ENCODE data around the gene NCOA6. TPM values are rescaled to one million over a fixed set of nuclear protein-coding genes. Genes with fewer than 3 reads are reported as not detected.

Gene NCOA6
- total and polyA plus RNA-seq, 5 donors from 2014 or later = 1.7 to 31.5 (median 3.9) TPM

GRCh38 chr20:34710861-34711574, 114.4 kb downstream of the NCOA6 start:
- Mint-ChIP-seq H3K27me3 (no peaks in the 10 kb centered on the region), H3K36me3 (peaks cover 12% of the 10 kb centered on the region), H3K4me3 (peak overlapping the region; percentile 84 to 95 (median 88)), H3K27ac (peak overlapping the region in 1 of 3 donors; percentile 93), H3K9me3 (peaks cover 0 to 2% (median 0%) of the 10 kb centered on the region in 7 donors), H3K4me1 (peaks cover 0 to 21% (median 11%) of the 10 kb centered on the region in 4 donors)
- peaks cover 12% of the 10 kb centered on the region for H3K4me1 ChIP-seq (ENCODE audit: control insufficient read depth, insufficient read depth, low read length, poor library complexity, severe bottlenecking)
- H3K36me3 ChIP-seq (ENCODE audit: control insufficient read depth, insufficient read depth, low read length) = peaks cover 3% of the 10 kb centered on the region
- H3K4me3 ChIP-seq (ENCODE audit: low read depth, low read length) = no peak overlapping the region
- no peak for ATAC-seq (ENCODE audit: low read depth in 2 of 2)
- no peak for DNase-seq
- H3K27me3 ChIP-seq (ENCODE audit: control insufficient read depth, insufficient read depth, low read length) = no peaks in the 10 kb centered on the region
- no peak overlapping the region for H3K27ac ChIP-seq (ENCODE audit: insufficient read depth, low read length, poor library complexity, severe bottlenecking)
- H3K9me3 ChIP-seq (ENCODE audit: control insufficient read depth in 2 of 2, low read length in 2 of 2) = no peaks in the 10 kb centered on the region

GRCh38 chr20:34710568-34710839, 114.9 kb downstream of the NCOA6 start:
- H3K4me1 ChIP-seq (ENCODE audit: control insufficient read depth, insufficient read depth, low read length, poor library complexity, severe bottlenecking) = peaks cover 12% of the 10 kb centered on the region
- H3K36me3 ChIP-seq (ENCODE audit: control insufficient read depth, insufficient read depth, low read length) = peaks cover 3% of the 10 kb centered on the region
- H3K4me3 ChIP-seq (ENCODE audit: low read depth, low read length) = peak overlapping the region; percentile 52
- Mint-ChIP-seq H3K27me3 (no peaks in the 10 kb centered on the region), H3K4me3 (peak overlapping the region; percentile 84 to 95 (median 88)), H3K9me3 (peaks cover 0 to 2% (median 0%) of the 10 kb centered on the region in 7 donors), H3K27ac (peak overlapping the region; percentile 78 to 93 (median 88)), H3K4me1 (peaks cover 0 to 21% (median 11%) of the 10 kb centered on the region in 4 donors), H3K36me3 (peaks cover 12% of the 10 kb centered on the region)
- DNase-seq = no peak
- no peak overlapping the region for H3K27ac ChIP-seq (ENCODE audit: insufficient read depth, low read length, poor library complexity, severe bottlenecking)
- no peaks in the 10 kb centered on the region for H3K9me3 ChIP-seq (ENCODE audit: control insufficient read depth in 2 of 2, low read length in 2 of 2)
- no peaks in the 10 kb centered on the region for H3K27me3 ChIP-seq (ENCODE audit: control insufficient read depth, insufficient read depth, low read length)
- ATAC-seq (ENCODE audit: low read depth in 2 of 2) = no peak

- Mint-ChIP-seq H3K4me3 (peak overlapping the region; percentile 88 to 98 (median 91)), H3K4me1 (peaks cover 0 to 21% (median 11%) of the 10 kb centered on the region in 4 donors), H3K36me3 (peaks cover 8% of the 10 kb centered on the region), H3K27me3 (no peaks in the 10 kb centered on the region), H3K27ac (peak overlapping the region; percentile 78 to 93 (median 88)), H3K9me3 (peaks cover 0 to 2% (median 0%) of the 10 kb centered on the region in 7 donors)
- ATAC-seq (ENCODE audit: low read depth in 2 of 2) (peak; percentile 39 to 46), DNase-seq (peak in 1 of 3 donors; percentile 65)
- peaks cover 3% of the 10 kb centered on the region for H3K36me3 ChIP-seq (ENCODE audit: control insufficient read depth, insufficient read depth, low read length)
- H3K4me1 ChIP-seq (ENCODE audit: control insufficient read depth, insufficient read depth, low read length, poor library complexity, severe bottlenecking) = peaks cover 13% of the 10 kb centered on the region
- H3K27ac ChIP-seq (ENCODE audit: insufficient read depth, low read length, poor library complexity, severe bottlenecking) = peak overlapping the region; percentile 88
- H3K27me3 ChIP-seq (ENCODE audit: control insufficient read depth, insufficient read depth, low read length) = no peaks in the 10 kb centered on the region
- H3K9me3 ChIP-seq (ENCODE audit: control insufficient read depth in 2 of 2, low read length in 2 of 2) = no peaks in the 10 kb centered on the region
- peak overlapping the region; percentile 58 for H3K4me3 ChIP-seq (ENCODE audit: low read depth, low read length)
Measured at GRCh38 chr20:34709831-34710567, 115.5 kb downstream of the NCOA6 start.

GRCh38 chr20:34709044-34709830, 116.2 kb downstream of the NCOA6 start:
- Mint-ChIP-seq H3K36me3 (peaks cover 7% of the 10 kb centered on the region), H3K4me1 (peaks cover 0 to 27% (median 14%) of the 10 kb centered on the region in 4 donors), H3K27ac (peak overlapping the region in 2 of 3 donors; percentile 88 to 93), H3K27me3 (peaks cover 5% of the 10 kb centered on the region), H3K4me3 (peak overlapping the region; percentile 88 to 98 (median 91)), H3K9me3 (peaks cover 0 to 2% (median 0%) of the 10 kb centered on the region in 7 donors)
- no peaks in the 10 kb centered on the region for H3K27me3 ChIP-seq (ENCODE audit: control insufficient read depth, insufficient read depth, low read length)
- peak overlapping the region; percentile 88 for H3K27ac ChIP-seq (ENCODE audit: insufficient read depth, low read length, poor library complexity, severe bottlenecking)
- H3K9me3 ChIP-seq (ENCODE audit: control insufficient read depth in 2 of 2, low read length in 2 of 2) = no peaks in the 10 kb centered on the region
- H3K36me3 ChIP-seq (ENCODE audit: control insufficient read depth, insufficient read depth, low read length) = peaks cover 3% of the 10 kb centered on the region
- ATAC-seq (ENCODE audit: low read depth in 2 of 2) (peak; percentile 56 to 62), DNase-seq (peak; percentile 79 to 84 (median 81))
- H3K4me3 ChIP-seq (ENCODE audit: low read depth, low read length) = peak overlapping the region; percentile 58
- peaks cover 16% of the 10 kb centered on the region for H3K4me1 ChIP-seq (ENCODE audit: control insufficient read depth, insufficient read depth, low read length, poor library complexity, severe bottlenecking)

GRCh38 chr20:34708621-34709043, 116.8 kb downstream of the NCOA6 start:
- peaks cover under 1% of the 10 kb centered on the region for H3K36me3 ChIP-seq (ENCODE audit: control insufficient read depth, insufficient read depth, low read length)
- H3K27me3 ChIP-seq (ENCODE audit: control insufficient read depth, insufficient read depth, low read length) = no peaks in the 10 kb centered on the region
- H3K27ac Mint-ChIP-seq = peak overlapping the region in 2 of 3 donors; percentile 88 to 90
- H3K4me1 Mint-ChIP-seq = peaks cover 0 to 28% (median 14%) of the 10 kb centered on the region in 4 donors
- ATAC-seq (ENCODE audit: low read depth in 2 of 2) (peak; percentile 0 to 15), DNase-seq (peak; percentile 39 to 65 (median 59))
- peaks cover 6% of the 10 kb centered on the region for H3K36me3 Mint-ChIP-seq
- no peak overlapping the region for H3K4me3 ChIP-seq (ENCODE audit: low read depth, low read length)
- peaks cover 19% of the 10 kb centered on the region for H3K4me1 ChIP-seq (ENCODE audit: control insufficient read depth, insufficient read depth, low read length, poor library complexity, severe bottlenecking)
- H3K9me3 ChIP-seq (ENCODE audit: control insufficient read depth in 2 of 2, low read length in 2 of 2) = no peaks in the 10 kb centered on the region
- peak overlapping the region; percentile 88 to 98 (median 91) for H3K4me3 Mint-ChIP-seq
- peak overlapping the region; percentile 88 for H3K27ac ChIP-seq (ENCODE audit: insufficient read depth, low read length, poor library complexity, severe bottlenecking)
- H3K27me3 Mint-ChIP-seq = peaks cover 8% of the 10 kb centered on the region
- H3K9me3 Mint-ChIP-seq = peaks cover 0 to 2% (median 0%) of the 10 kb centered on the region in 7 donors

GRCh38 chr20:34706912-34707784, 118.3 kb downstream of the NCOA6 start:
- no peak overlapping the region for H3K4me3 ChIP-seq (ENCODE audit: low read depth, low read length)
- H3K36me3 Mint-ChIP-seq = no peaks in the 10 kb centered on the region
- H3K27ac Mint-ChIP-seq = peak overlapping the region in 2 of 3 donors; percentile 88 to 99
- no peak overlapping the region for H3K27ac ChIP-seq (ENCODE audit: insufficient read depth, low read length, poor library complexity, severe bottlenecking)
- peaks cover 22% of the 10 kb centered on the region for H3K4me1 ChIP-seq (ENCODE audit: control insufficient read depth, insufficient read depth, low read length, poor library complexity, severe bottlenecking)
- no peaks in the 10 kb centered on the region for H3K9me3 ChIP-seq (ENCODE audit: control insufficient read depth in 2 of 2, low read length in 2 of 2)
- no peaks in the 10 kb centered on the region for H3K36me3 ChIP-seq (ENCODE audit: control insufficient read depth, insufficient read depth, low read length)
- ATAC-seq (ENCODE audit: low read depth in 2 of 2) (no peak), DNase-seq (no peak)
- peaks cover 0 to 38% (median 16%) of the 10 kb centered on the region in 4 donors for H3K4me1 Mint-ChIP-seq
- H3K27me3 ChIP-seq (ENCODE audit: control insufficient read depth, insufficient read depth, low read length) = no peaks in the 10 kb centered on the region
- H3K4me3 Mint-ChIP-seq = peak overlapping the region in 3 of 4 donors; percentile 31 to 98 (median 88)
- peaks cover 15% of the 10 kb centered on the region for H3K27me3 Mint-ChIP-seq
- H3K9me3 Mint-ChIP-seq = peaks cover 0 to 2% (median 0%) of the 10 kb centered on the region in 7 donors
